GM23248 (cell line): Measurements from ENCODE around the gene PRMT1. TPM values are rescaled to one million over a fixed set of nuclear protein-coding genes. Genes with fewer than 3 reads are reported as not detected.

ENCODE experiments used
- DNase-seq: peaks from one replicate; pipeline ENCODE4 v3.0.0-alpha.2; 2015
- H2AFZ ChIP-seq: fragments of 200-600 bp; sonication (generic); 2 replicates; pipeline ENCODE4 v1.6.1; 2016; ENCODE audit warnings: antibody characterized with exemption
- H3F3A ChIP-seq: fragments of 200-600 bp; sonication (generic); 2 replicates; pipeline ENCODE4 v1.6.1; 2016; ENCODE audit warnings: mild to moderate bottlenecking, antibody characterized with exemption, mixed run types; ENCODE audit not compliant: insufficient read depth
- H3K27ac ChIP-seq: fragments of 200-600 bp; sonication (generic); 2 replicates; pipeline ENCODE4 v1.5.1; 2016; ENCODE audit warnings: mild to moderate bottlenecking
- H3K27me3 ChIP-seq: fragments of 200-600 bp; sonication (generic); replicated peaks from 2 replicates; pipeline ENCODE4 v1.6.1; 2016; ENCODE audit warnings: mild to moderate bottlenecking; ENCODE audit not compliant: insufficient read depth
- H3K36me3 ChIP-seq: fragments of 200-600 bp; sonication (generic); 2 replicates; pipeline ENCODE4 v1.6.1; 2016; ENCODE audit warnings: low read depth, mild to moderate bottlenecking
- H3K4me1 ChIP-seq: fragments of 200-600 bp; sonication (generic); 2 replicates; pipeline ENCODE4 v1.6.1; 2016; ENCODE audit warnings: mild to moderate bottlenecking; ENCODE audit not compliant: insufficient read depth
- H3K4me2 ChIP-seq: fragments of 200-600 bp; sonication (generic); one replicate; pipeline ENCODE4 v1.6.1; 2016; ENCODE audit warnings: mild to moderate bottlenecking; ENCODE audit not compliant: unreplicated experiment
- H3K4me3 ChIP-seq: fragments of 200-600 bp; sonication (generic); 2 replicates; pipeline ENCODE4 v1.5.1; 2016; ENCODE audit warnings: mild to moderate bottlenecking
- H3K79me2 ChIP-seq: fragments of 200-600 bp; sonication (generic); 2 replicates; pipeline ENCODE4 v1.6.1; 2016; ENCODE audit warnings: mild to moderate bottlenecking; ENCODE audit not compliant: insufficient read depth
- H3K9ac ChIP-seq: fragments of 200-600 bp; sonication (generic); 2 replicates; pipeline ENCODE4 v1.6.1; 2016; ENCODE audit warnings: mild to moderate bottlenecking
- H3K9me2 ChIP-seq: fragments of 200-600 bp; sonication (generic); 2 replicates; pipeline ENCODE4 v1.6.1; 2016; ENCODE audit warnings: mixed run types, mild to moderate bottlenecking, moderate library complexity; ENCODE audit not compliant: insufficient read depth
- H3K9me3 ChIP-seq: fragments of 200-600 bp; sonication (generic); one replicate; pipeline ENCODE4 v1.6.1; 2017; ENCODE audit warnings: low read depth
- H4K20me1 ChIP-seq: fragments of 200-600 bp; sonication (generic); 2 replicates; pipeline ENCODE4 v1.6.0; 2016; ENCODE audit not compliant: insufficient read depth
- EZH2 ChIP-seq: fragments of 200-600 bp; sonication (generic); IDR thresholded peaks from 2 replicates; pipeline ENCODE4 v1.6.1; 2018; ENCODE audit warnings: antibody characterized with exemption, mild to moderate bottlenecking; ENCODE audit not compliant: insufficient read depth, poor library complexity, severe bottlenecking
- EZH2phosphoT487 ChIP-seq: fragments of 200-600 bp; sonication (generic); IDR thresholded peaks from 2 replicates; pipeline ENCODE4 v1.6.1; 2018; ENCODE audit warnings: antibody characterized with exemption, moderate library complexity, mild to moderate bottlenecking, low read depth; ENCODE audit not compliant: insufficient read depth
- WGBS, 2 experiments: methylation state at CpG; one replicate each; pipeline ENCODE4 v1.1.6; 2015 to 2017; ENCODE audit warnings: low lambda C conversion rate in 2 of 2, low coverage in 1 of 2; ENCODE audit errors: missing lambda C conversion rate in 2 of 2; 5-methylcytosine and 5-hydroxymethylcytosine counted together
- in situ Hi-C: fragments of 300-500 bp; cut with MboI; formaldehyde crosslinking; loops from 2 replicates; pipeline ENCODE4 v1.15.0; 2020
- polyA plus RNA-seq: library from polyadenylated mRNA; unstranded; fragments of >200 nt; fragmentation: Nextera tagmentation; extraction: Ambion mirVana; gene quantifications from 2 replicates; pipeline ENCODE4 v1.2.1, GENCODE V29; 2016
- total RNA-seq: library from RNA; depleted of rRNA; stranded (reverse); fragments of >200 nt; shearing (Covaris generic); gene quantifications from 2 replicates; pipeline ENCODE4 v1.2.3, GENCODE V29; 2014

PRMT1 gene
- total and polyA plus RNA-seq, 2 experiments from 2014 or later = 164 to 192 TPM

DNA sequence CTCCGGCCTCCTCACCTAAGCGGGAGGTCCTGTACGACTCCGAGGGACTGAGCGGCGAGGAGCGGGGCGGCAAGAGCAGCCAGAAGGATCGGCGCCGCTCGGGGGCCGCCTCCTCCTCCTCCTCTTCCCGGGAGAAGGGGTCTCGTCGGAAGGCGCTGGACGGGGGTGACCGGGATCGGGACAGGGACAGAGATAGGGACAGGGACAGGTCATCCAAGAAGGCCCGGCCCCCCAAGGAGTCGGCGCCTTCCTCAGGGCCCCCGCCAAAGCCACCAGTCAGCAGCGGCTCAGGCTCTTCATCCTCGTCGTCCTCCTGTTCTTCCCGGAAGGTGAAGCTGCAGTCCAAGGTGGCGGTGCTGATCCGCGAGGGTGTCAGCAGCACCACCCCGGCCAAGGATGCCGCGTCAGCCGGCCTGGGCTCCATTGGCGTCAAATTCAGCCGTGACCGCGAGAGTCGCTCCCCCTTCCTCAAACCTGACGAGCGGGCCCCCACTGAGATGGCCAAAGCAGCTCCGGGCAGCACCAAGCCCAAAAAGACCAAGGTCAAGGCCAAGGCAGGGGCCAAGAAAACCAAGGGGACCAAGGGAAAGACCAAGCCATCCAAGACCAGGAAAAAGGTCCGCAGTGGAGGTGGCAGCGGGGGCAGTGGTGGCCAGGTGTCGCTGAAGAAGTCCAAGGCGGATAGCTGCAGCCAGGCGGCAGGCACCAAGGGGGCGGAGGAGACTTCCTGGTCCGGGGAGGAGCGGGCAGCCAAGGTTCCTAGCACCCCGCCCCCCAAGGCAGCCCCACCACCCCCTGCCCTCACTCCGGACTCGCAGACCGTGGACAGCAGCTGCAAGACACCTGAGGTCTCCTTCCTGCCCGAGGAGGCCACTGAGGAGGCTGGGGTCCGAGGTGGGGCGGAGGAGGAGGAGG, 24.3 kb upstream of the PRMT1 start:
- H3K4me1 ChIP-seq = no peaks in the 10 kb centered on the region
- H3K9ac ChIP-seq = no peak overlapping the region
- TF ChIP-seq EZH2phosphoT487 (no peak), EZH2 (no peak)
- no peaks in the 10 kb centered on the region for H3K9me2 ChIP-seq
- no peaks in the 10 kb centered on the region for H3K27me3 ChIP-seq
- no peaks in the 10 kb centered on the region for H3F3A ChIP-seq
- H3K4me2 ChIP-seq = no peak overlapping the region
- no peaks in the 10 kb centered on the region for H4K20me1 ChIP-seq
- H2AFZ ChIP-seq = no peak overlapping the region
- H3K4me3 ChIP-seq = no peak overlapping the region
- in situ Hi-C loops = no loop called here
- 94 to 97% methylated on average over 43 to 58 of the region's 58 CpGs for WGBS, 2 experiments
- H3K36me3 ChIP-seq = no peaks in the 10 kb centered on the region
- H3K79me2 ChIP-seq = peaks cover 39% of the 10 kb centered on the region
- H3K9me3 ChIP-seq = no peaks in the 10 kb centered on the region
- no peak overlapping the region for H3K27ac ChIP-seq
- no peak for DNase-seq

DNA sequence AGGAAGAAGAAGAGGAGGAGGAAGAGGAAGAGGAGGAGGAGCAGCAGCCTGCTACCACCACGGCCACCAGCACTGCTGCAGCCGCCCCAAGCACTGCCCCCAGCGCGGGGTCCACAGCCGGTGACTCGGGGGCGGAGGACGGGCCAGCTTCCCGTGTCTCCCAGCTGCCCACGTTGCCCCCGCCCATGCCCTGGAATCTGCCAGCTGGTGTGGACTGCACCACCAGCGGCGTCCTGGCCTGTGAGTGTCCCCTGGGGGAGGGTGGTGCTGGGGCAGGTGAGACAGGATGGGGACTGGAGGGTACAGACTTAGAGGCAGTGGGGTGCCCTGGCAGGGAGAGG, 23.6 kb upstream of the PRMT1 start:
- H3K9me2 ChIP-seq = no peaks in the 10 kb centered on the region
- in situ Hi-C loops = no loop called here
- no peak overlapping the region for H3K4me2 ChIP-seq
- no peak overlapping the region for H3K4me3 ChIP-seq
- peaks cover under 1% of the 10 kb centered on the region; the same call in 1 of the 2 replicates for H3F3A ChIP-seq
- H4K20me1 ChIP-seq = no peaks in the 10 kb centered on the region
- no peaks in the 10 kb centered on the region for H3K27me3 ChIP-seq
- no peaks in the 10 kb centered on the region for H3K36me3 ChIP-seq
- 85 to 94% methylated on average over 10 to 13 of the region's 13 CpGs for WGBS, 2 experiments
- H3K27ac ChIP-seq = no peak overlapping the region
- no peak overlapping the region for H3K9ac ChIP-seq
- no peaks in the 10 kb centered on the region for H3K9me3 ChIP-seq
- no peaks in the 10 kb centered on the region for H3K4me1 ChIP-seq
- no peak for DNase-seq
- peaks cover 34% of the 10 kb centered on the region for H3K79me2 ChIP-seq
- TF ChIP-seq EZH2phosphoT487 = no peak
- TF ChIP-seq EZH2 = no peak
- no peak overlapping the region for H2AFZ ChIP-seq

DNA sequence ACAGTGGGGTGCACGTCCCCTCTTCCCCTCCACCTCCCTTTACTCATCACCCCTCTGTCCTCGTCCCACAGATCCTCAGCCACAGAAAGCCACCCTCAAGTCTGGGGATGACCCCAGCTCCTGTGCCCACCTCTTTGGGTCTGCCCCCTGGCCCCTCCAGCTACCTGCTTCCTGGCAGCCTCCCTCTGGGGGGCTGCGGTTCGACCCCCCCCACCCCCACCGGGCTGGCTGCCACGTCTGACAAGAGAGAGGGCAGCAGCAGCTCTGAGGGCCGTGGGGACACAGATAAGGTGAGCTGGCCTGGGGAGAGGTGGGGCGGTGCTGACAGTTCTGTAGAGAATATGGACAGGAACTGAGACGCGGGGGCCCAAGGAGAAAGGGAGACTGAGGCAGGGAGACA, 22.5 kb upstream of the PRMT1 start:
- in situ Hi-C loops = no loop called here
- no peak for TF ChIP-seq EZH2
- Histone ChIP-seq H3K4me1 (no peaks in the 10 kb centered on the region), H3K36me3 (no peaks in the 10 kb centered on the region), H3K9me2 (no peaks in the 10 kb centered on the region), H2AFZ (no peak overlapping the region), H3K9me3 (no peaks in the 10 kb centered on the region), H3K79me2 (peaks cover 22% of the 10 kb centered on the region), H3K27ac (no peak overlapping the region), H3K4me2 (no peak overlapping the region), H3K9ac (no peak overlapping the region), H3F3A (peaks cover 5% of the 10 kb centered on the region; the same call in 1 of the 2 replicates), H3K4me3 (no peak overlapping the region), H3K27me3 (no peaks in the 10 kb centered on the region), H4K20me1 (no peaks in the 10 kb centered on the region)
- WGBS, 2 experiments = 82 to 88% methylated on average over 8 to 10 of the region's 10 CpGs
- no peak for DNase-seq

DNA sequence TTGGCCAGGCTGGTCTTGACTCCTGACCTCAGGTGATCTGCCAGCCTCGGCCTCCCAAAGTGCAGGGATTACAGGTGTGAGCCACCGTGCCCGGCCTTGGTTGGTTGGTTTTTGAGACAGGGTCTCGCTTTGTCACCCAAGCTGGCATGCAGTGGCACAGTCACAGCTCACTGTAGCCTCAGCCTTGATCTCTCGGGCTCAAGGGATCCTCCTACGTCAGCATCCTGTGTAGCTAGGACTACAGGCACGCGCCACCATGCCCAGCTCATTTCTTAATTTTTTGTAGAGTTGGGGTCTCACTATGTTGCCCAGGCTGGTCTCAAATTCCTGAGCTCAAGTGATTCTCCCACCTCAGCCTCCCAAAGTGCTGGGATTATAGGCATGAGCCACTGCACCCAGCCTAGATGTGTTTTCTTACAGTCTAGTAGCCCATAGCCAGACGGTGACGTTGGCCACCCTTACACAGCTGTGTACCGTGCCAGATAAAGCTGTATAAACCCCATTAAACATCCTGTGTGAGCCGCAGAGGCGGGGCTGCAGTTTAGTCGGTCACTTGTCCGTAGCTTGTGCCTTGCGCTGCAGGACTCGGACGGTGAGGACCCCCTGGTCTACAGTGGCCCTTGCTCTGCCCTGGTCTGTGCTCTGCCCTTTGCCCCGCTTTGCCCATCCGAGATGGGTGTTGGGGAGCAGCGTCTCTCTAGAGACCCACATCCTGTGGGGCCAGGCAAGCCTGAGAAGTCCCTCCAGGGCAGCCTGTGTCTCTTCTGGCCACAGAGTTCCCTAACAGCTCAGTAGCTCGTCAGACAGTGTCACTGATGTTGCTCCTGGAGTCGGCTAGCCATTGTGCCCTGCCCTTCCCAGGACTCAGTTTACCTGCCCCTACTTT, 21.3 kb upstream of the PRMT1 start:
- Histone ChIP-seq H2AFZ (no peak overlapping the region), H3F3A (peaks cover 5% of the 10 kb centered on the region; the same call in 1 of the 2 replicates), H3K4me3 (no peak overlapping the region), H3K9me2 (no peaks in the 10 kb centered on the region), H4K20me1 (no peaks in the 10 kb centered on the region), H3K79me2 (peaks cover 16% of the 10 kb centered on the region; the same call in 1 of the 2 replicates), H3K4me2 (no peak overlapping the region), H3K4me1 (no peaks in the 10 kb centered on the region), H3K9me3 (no peaks in the 10 kb centered on the region), H3K36me3 (peaks cover 5% of the 10 kb centered on the region; the same call in 1 of the 2 replicates), H3K27me3 (no peaks in the 10 kb centered on the region), H3K9ac (no peak overlapping the region), H3K27ac (no peak overlapping the region)
- 84 to 91% methylated on average over 23 of the region's 23 CpGs for WGBS, 2 experiments
- in situ Hi-C loops = no loop called here
- DNase-seq = no peak
- TF ChIP-seq EZH2 (no peak), EZH2phosphoT487 (no peak)
